KBM-7 (cell line): Measurements from ENCODE around the gene CACNA1C.

Source experiments
- DNase-seq: peaks from one replicate; pipeline ENCODE4 v3.0.0-alpha.2; 2015
- in situ Hi-C: fragments of 300-500 bp; cut with MboI; formaldehyde crosslinking; loops from 2 replicates; pipeline ENCODE4 v1.14.3; 2020; ENCODE audit warnings: low sequenced_read_pairs, low pct_unique_long_range_greater_than_20kb, mixed read lengths

The CACNA1C gene

DNA sequence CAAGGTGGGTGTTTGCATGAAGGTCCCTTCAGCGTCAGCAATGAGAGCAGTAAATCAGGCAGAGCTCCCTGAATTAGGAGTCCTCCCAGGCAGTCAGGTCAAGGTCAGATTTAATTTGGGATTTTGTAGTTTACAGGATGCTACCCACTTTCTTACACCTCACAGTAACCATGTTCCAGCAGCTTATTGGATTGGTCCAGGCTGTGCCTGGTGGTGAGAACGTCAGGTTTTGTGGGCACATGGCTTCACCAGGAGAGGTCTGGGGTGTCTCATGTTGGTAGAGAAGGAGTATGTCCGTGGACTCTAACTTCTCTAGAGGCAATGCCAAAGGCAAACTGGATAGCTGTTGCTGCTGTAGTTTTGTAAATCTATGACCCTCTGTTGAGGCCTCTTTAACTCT is 158.3 kb downstream of the CACNA1C start:
- in situ Hi-C loops = no loop called here
- no peak for DNase-seq

DNA sequence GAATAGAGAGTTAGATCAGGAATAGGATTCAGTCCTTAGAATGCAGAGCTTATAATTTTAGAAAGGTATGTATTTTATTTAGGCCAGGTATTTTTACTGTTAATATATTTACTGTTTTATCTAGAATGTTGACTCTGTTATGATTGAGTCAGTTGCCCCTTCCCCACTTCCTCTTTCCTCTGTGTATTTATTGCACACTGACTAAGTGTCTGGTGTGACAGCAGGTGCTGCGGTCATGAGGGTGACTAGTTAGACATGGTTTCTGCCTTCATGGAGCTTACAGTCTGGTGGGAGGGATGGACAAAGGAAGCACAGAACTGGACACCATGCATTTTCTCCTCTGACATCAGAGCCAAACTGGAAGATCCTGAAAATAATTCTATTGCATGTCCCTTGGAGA is 159.8 kb downstream of the CACNA1C start:
- peak; percentile 27 for DNase-seq
- in situ Hi-C loops = no loop called here

DNA sequence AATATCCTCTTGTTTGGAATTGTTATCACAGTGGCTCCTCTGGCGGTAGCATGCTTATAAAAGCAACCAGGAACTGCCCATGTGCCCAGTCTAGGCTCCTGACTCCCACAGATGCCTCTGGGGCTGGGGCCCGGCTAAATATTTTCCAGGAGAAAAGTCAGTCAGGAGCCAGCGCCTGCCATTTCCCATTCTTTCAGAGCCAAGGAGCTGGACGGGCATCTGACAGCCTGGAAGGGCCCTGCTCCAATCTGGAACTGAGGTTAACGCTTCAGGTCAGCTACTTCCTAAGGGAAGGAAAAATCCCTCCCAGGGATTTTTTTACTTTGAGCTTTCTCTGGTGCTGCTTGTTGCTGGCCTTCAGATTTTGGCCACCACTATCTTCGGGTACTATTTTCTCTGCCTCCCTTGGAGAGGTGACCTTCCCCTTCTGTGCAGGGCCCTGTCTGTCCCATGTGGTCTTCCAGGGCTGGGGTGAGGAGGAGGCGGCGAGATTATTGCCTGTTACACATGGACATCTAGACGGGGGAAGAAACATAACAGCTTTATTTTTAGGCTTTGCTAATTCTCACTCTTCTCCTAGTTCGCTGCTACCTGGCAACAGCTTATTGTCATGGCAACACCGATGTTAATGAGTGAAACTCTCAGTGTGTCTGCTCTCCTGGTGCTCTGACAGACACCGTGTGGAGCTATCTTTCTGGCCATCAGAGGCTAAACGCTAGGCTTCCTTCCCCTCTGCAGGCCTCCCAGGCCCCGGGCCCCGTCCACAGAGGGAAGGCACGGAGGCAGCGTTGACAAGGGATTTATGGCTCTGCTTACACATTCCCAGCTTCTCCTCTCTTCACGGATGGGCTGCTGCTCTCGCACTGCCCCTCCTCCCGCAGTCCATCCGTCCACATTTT is 160.4 kb downstream of the CACNA1C start:
- in situ Hi-C loops = no loop called here
- peak; percentile 15 for DNase-seq

DNA sequence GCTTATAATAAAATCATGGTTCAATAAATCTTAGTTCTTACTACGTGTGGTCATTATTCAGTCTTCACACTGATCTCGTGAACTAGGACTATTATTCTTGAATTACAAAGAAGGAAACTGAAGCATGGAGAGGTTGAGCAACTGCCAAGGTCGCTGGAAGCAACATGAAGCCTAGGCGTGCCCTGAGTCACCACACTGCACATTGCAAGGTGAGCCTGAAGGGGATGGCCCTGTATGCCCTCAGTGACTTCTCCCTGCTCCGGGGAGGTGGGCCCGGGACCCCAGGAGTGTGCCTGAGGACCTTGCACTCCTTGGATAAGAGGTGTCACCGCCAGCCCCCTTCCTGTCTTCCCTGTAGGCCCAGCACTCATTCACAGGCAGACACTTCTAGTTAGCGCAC is 161.6 kb downstream of the CACNA1C start:
- in situ Hi-C loops = no loop called here
- DNase-seq = no peak

DNA sequence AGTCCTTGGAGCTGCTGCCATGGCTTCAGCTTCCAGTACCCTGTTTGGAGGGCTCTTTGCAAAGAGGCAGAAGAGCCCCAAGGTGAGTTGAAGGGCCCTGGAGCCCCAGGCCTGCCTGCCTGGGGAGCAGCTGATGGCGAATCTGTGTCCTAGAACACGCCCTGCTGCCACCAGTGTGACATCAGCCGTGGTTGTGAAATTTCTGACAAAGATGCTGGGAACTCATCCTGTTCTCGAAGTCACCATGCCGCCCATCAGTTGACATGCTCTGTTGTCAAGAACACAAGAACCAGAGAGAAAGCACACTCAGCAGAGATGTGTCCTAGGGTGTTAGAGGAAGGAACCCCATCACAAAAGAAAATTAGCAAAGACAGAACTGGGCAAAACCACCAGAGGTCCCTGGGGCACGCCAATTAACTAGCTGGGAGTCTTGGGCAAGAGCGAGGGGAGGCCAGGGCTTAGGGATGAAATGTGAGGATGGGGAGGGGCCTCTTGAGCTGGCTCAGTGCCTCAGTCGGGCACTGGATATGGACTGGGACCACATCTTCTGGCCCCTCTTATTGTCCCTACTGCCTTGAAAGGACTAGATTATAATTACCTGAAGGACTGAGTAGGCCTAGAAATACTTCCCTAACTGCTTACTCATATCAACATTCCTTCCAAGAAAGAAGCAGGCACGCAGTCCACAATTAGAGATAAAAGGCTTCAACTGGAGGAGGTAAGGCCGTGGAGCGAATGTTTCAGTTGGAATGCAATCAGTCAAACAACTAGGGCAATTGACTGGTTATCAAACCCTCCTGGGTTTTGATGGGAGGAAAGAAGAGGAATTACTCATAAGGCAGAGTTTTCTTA is 163.1 kb downstream of the CACNA1C start:
- no peak for DNase-seq
- in situ Hi-C loops = no loop called here

DNA sequence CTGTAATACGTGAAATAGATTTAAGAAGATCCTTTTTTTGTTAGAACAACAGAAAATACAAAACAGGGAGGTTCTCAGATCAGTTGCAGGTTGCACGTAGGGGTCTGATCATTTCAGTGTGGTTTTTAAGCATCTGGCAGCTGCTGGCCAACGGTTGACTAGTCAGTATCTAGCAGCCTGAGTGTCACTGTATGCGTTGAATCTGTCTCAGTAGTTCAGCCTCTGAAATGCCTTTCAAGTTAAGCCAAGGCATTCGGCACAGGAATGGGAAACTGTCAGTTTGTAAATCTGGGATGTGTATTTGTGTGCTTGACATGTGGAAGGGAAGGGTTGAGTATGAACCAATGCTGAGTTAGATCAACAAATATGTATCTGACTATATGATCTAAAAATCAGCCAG is 165.9 kb downstream of the CACNA1C start:
- in situ Hi-C loops = no loop called here
- DNase-seq = no peak

DNA sequence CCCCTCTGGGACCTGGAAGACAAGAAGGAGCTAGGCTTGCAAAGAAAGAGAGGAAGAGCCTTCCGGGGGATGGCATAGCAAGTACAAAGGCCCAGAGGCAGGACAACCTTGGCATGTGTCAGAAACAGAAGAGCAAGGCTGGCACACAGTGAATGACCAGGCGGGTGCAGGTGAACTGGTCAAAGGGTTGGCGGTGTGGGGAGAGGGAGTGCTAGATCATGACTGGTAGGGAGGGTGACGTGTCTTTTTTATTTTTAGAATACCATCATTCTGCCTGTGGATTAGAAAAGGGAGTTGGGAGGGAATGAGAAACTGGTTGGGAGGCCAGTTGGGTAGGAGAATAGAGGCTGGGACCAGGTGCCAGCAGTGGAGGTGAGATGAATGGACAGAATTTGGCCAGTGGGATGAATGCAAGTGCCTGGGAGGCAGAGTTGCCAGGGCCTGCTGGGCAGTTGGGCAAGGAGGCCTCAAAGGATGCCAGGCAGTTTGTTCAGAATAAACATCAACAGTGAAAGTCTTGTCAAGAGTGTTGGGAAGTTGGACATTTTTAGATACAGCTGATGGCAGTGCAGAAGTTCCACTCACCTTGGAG is 168.3 kb downstream of the CACNA1C start:
- in situ Hi-C loops = no loop called here
- DNase-seq = no peak

DNA sequence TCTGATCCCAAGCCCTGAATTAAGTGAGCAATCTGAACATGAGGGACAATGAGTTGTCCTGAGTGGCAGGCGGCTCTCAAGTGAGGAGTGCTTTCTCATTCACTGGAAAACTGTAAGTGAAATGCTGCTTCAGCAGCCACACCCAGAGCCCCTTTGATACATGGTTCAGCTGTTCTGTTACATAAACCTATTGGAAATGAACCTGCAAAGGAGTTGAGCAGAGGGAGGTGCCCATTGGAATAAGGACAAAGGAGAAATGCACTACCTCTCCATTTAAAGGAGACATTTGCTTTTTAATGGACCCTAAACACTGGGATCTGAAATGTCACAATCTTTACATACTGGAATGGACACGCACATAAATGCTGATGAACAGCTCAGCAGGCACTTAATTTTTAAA is 169.9 kb downstream of the CACNA1C start:
- in situ Hi-C loops = no loop called here
- no peak for DNase-seq

DNA sequence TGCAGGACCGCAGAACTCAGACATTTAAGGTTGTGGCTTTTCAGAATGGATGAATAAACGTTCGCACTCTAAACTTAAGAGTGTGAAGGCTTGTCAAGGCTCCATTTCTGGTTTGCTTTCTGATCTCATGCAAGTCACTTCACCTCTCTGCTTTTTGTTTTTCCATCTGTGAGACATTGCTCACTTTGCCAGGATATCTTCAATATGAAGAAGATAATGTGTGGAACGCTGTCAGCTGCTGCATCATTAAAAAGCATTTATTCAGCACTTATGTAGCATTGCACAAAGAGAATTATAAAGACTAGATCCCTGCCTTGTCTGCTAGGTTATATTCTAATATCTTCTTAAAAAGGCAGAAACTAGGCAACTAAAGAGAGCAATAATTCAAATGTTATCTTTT is 172.2 kb downstream of the CACNA1C start:
- in situ Hi-C loops = no loop called here
- no peak for DNase-seq

DNA sequence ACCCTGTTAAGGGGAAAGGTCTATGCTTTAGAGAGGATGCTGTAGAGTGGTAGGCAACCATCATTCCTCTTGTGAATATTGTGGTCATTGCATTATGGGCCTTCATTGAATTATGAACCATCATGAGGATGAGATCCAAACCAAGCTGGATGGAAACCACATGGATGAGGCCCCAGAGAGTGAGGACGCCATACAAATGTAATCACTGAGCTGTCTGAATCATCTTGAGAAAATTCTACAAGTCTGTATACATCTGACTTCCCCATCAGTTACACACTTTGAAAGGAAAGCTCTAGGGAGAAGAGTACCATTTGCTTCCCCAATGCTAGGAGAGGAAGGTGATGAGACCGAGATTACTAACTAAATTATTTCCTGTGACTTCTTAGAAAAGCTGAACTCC is 172.9 kb downstream of the CACNA1C start:
- in situ Hi-C loops = no loop called here
- DNase-seq = no peak

DNA sequence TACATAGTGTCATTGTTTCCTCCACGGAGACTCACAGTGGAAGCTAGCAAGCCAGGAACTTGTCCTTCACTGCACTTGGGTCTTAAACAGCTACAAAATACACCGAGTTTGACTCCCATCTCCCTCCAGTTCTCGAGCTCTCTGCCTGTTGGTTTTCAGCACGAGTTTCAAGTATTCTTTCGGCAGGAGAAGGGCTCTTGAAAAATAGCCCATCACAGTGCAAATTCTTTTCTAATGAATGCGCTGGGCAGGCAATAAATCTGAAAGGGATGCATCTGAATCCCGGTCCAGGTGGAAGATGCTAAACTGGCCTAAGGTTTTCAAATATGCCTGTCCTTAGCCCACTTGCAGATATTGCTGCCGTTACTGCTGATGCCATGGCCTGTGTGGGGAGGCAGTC is 173.9 kb downstream of the CACNA1C start:
- in situ Hi-C loops = no loop called here
- DNase-seq = no peak

DNA sequence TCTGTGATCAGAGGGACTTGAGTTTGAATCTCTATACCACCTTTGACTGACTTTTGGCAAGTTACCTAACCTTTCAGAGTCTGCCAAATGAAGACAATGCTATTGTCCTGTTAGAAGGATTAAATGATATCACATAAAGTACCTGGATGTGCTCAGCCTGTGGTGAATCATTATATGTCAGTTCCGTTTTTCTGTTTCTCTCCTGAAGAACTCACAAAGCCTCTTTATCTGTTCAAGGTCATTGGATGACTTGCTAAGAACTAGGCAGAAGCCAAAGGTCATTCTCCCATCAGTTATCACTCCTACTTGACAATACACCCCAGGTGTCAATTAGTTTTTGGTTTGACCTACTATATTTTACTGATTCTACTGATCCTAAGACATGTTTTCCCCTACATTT is 174.6 kb downstream of the CACNA1C start:
- in situ Hi-C loops = no loop called here

DNA sequence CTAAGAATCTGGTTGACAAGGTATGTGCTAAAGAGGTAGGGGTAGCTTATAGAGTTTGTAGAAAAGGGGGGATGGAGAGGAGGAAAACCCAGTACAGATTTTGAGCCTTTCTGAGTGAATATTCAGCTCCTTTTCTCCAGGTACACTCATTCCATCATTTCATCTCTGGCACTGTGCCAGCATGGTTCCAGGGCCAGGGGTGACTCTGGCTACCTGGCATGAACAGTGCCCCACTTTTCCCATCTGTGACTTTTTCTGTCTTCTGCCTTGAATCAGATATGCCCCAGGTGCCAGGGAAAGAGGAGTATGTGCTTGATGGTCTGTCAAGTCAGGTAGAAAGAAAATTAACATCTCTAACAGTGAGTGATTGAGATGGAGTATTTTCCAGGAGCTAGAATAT is 175.7 kb downstream of the CACNA1C start:
- in situ Hi-C loops = no loop called here
- no peak for DNase-seq

More for the DNA sequence above, 174.6 kb downstream of the CACNA1C start:
- no peak for DNase-seq

DNA sequence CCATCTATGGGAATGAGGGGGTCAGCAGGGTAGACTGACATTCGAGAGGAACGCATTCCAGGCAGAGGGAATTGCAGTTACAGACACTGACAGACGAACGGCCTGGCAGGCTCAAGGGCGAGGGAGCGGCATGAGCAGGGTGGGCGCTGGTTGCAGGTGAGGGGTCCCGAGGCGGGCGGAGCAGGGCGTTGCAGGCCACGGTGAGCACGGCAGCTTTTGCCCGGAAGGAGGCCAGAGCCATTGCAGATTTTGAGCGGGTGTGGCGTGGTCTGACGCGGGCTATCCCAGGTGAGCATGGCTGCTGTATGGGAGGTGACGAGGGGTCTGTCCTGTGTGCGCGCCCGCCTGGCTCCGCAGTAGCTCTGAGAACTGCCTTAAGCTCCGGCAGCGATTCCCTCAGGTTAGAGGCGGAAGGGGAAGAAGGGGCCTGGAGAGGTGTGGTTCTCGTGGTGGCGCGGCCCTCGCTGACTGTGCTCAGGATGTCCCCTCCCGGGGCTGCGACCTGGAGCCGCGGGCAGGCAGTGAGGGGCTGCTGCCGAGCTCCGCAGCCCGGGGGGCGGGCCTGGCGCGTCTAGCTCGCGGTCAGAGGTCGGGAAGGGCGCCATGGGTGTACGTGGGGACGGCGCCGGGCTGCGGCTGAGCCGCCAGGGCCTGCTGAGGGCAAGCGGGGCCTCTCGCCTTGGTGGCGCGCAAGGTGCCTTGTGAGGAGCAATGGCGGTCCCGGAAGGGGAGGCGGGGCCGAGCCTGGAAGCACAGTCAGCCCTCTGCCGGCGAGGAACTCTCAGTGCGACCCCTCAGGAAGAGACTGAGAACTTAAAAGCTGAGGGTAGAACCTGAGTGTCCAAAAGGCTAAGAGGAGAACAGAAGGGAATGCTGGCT is 177.1 kb downstream of the CACNA1C start:
- in situ Hi-C loops = no loop called here
- DNase-seq = no peak

DNA sequence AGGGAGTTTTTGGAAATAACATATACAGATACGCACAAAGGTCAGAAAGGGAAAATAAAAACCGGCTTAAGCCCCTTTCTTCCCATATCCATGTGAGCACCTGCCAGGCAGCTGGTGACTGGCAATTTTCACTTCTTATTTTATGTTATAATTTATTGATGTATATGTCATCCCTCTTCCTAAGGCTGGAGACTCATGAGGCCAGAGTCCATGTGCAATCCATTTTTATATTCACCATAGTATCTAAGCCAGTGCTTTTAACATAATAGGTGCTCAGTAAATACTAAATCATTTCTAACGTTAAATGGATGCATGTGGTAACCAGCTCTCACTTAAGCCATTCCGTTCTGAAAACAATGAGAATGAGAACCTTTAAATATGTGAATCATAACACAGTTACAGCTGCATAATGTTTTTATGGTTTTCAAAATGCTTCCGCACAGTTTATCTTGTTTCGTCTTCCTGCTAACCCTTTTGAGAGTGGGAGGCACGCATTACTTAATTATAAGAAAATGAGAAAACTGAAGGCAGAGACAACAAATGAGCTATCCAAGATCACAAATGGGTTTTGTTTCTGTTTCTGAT is 178.3 kb downstream of the CACNA1C start:
- in situ Hi-C loops = no loop called here
- no peak for DNase-seq

DNA sequence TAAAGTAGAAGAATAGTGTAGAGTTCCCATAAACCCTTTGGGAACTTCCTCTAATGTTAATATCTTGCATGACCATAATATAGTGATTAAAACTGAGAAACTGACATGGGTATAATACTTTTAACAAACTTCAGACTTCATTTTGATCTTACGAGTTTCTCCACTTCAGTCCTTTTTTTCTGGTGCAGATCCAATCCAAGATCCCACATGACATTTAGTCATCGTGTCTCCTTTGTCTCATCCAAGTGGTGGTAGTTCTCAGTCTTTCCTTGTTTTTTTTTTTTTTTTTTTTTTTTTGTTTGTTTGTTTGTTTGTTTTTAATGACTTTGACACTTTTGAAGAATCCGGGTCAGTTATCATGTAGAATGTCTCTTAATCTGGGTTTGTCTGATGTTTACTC is 179.2 kb downstream of the CACNA1C start:
- in situ Hi-C loops = no loop called here
- no peak for DNase-seq

DNA sequence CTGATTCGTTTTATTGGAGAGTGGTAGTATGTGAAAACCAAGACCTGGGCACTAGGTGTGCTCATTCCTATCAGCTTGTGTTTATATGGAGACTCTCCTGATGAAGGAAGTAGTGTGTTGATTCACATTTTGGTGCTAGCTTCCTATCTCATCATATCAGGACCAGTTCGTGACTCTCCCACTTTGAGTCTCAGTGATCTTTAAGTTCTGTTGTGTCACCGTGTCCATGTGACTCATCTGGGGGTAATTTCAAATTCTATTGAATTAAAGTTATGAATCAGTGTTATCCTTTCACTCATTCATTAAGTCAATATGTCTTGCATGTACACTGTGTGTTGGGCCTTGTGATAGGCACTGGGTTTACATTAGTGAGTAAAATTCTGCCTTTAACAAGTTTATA is 180.2 kb downstream of the CACNA1C start:
- DNase-seq = no peak
- in situ Hi-C loops = no loop called here

DNA sequence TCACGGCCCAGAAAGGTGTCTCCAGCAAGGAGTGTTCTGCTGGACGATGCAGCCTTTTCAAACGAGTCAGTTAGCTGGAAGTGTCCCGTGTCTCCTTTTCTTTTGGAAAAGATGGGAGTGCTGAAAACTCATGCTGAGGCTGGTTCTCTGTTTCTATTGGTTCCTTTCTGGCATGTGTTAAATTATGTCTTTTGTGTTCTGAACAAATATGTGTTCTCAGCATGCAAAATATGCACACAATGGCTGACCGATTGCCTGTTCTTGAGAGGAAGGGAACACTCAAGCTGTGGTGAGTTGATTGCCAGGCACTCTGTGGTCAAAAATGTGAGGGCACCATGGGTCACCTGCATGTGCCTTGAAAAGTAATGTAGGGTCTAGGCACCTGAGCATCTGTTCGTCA is 181.3 kb downstream of the CACNA1C start:
- in situ Hi-C loops = no loop called here
- DNase-seq = no peak
